GM21390 (cell line): ENCODE results near the gene ECE1.
"Not testable (repeated sequence)": the region's sequence is repeated elsewhere in the genome, so short reads cannot be mapped to it uniquely, and the experiment has no call there.

ENCODE experiments used
- ATAC-seq: cut with Tn5 transposase; IDR thresholded peaks from one replicate; pipeline ENCODE4 v1.9.1; 2021; ENCODE audit not compliant: unreplicated experiment

Gene ECE1

DNA sequence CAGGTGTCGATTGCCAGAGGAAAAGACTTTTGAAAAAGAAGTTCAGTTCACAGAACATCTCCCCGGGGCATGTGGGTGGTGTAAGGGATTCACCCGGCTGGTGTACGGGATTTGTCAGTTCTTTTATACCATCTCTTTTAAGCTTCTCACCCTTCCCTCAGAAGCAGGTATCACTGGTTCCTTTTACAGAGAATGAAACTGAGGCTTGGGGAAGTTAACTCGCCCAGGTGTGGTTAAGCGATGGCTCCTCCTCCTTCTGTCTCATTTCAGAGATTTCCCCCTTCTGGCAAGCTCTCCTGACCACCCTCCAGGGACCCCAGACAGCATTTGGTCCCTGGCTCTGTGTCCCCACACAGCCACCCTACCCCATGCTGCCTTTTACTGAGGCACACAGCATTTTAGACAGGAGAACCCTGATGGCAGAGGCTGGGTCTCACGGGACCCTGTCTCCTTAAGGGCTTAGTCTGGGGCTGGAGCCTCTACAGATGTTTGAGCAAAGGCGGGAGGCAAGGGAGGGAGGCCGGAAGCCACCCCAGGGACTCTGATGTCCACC, 2.8 kb upstream of the ECE1 start:
- ATAC-seq: peak; percentile 41

DNA sequence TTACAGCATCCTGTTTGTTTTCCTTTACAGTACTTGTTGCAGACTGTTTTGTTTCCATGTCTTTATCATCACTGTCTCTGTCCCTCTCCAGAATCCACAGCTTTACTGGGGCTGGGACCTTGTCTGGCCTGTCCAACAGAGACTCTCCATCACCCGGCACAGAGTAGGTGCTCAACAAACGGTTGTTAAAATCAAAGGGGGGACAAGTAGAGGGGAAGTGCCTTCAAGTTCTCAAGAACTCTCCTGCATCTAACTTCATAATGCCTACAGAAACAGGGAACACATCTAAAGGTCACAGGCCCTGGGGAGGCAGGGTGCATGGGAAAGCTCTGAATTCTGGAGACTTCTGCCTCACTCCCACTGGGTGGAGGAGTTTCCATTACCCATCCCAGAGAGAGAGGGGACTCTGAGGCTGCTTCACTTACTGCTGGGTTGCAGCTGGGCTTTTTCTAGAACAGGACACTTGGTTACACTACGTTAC, 2.3 kb upstream of the ECE1 start:
- ATAC-seq: no peak

DNA sequence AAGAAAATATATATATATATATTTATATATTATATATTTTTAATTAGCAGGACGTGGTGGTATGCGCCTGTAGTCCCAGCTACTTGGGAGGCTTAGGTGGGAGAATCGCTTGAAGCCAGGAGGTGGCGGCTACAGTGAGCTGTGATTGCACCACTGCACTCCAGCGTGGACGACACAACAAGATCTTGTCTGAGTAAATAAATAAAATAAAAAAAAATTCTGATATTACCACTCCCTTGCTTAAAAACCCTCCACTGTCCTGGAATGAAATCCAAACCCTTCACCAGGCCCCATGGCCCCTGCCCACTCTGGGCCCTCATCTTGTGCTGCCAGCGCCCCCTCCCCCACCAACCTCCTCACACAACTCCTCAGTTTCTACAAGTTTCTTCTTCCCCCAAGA, 1.7 kb upstream of the ECE1 start:
- no peak for ATAC-seq

DNA sequence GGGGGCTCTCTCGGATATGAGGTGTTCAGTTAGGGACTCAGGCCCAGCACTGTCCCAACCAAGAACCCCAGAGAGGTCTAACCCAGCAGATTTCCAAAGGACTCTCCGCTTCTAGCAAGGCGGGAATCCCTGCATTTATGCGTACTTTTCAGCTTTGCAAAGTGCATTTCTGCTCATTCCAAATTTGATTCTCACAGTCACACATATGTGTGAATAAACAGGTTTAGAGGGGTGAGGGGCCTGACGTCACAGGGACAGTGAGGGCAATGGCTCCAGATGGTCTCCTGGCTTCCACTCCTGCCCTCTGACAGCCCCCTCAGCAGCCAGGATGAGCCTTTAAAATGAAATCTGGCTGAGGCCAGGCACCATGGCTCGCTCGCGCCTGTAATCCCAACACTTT, 921 bp upstream of the ECE1 start:
- ATAC-seq: no peak

DNA sequence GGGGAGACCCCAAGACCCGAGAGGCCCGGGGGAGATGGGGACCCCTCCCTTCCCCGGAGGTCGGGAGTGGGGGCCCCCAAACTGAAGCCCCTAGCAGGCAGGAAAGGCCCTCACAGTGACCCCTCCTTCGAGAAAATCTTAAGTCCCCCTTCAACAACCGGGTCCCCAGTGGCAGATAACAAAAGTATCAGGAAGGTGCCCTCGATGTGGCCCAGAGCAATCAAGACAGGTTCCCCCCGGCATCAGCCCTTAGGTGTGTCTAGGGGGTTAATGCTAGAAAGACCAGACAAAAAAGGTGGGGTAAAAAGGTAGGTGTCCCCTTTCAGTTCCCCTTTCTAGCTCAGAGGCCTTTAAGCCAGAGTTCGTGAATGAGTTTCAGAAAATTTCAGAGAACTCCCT, 282 bp upstream of the ECE1 start:
- no peak for ATAC-seq

DNA sequence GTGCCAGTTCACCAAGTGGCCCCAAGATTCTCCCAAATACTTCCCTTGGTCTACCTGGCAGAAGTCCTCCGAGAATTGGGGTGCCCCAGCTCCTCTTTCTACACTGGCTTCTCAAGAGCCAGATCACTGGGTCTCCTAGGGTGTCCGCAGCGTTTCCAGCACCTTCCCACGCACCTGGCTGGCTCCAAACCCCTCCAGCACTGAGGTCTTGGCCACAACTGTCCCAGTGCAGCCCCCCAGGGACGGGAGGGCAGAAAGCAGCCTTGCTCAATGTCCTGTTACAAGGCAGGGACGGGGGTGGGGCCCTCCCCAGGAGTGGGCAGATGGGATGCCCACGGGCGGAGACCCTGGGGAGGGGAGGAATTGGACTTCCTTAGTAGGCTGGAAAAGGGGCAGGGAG, 1.1 kb downstream of the ECE1 start:
- no peak for ATAC-seq

DNA sequence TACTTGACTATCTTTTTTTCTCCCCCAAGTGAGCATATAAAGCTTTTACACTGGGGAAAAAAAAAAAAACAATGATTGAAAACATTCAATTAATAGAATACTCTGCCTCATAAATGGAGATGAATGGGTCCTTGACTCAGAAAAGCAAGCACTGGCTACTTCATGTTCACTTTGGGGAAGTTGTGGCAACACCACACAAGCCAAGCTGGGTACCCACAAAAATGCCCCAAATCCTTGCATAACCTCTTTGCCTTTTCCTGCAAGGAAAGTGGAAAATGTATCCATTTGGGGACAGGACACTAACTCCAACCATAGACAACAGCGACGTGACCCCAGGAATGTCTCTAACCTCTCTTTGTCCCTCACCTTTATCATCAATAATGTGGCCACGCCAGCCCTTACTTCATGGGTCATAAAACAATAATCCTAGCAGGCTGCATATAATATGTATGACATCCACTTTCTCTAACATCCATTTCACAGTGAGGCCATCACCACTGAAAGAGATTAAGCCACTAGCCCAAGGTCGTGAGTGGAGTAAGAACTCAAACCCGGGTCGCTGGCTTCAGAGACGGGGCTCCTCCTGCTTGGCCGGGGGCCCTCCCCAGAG, 2.3 kb downstream of the ECE1 start:
- no peak for ATAC-seq

DNA sequence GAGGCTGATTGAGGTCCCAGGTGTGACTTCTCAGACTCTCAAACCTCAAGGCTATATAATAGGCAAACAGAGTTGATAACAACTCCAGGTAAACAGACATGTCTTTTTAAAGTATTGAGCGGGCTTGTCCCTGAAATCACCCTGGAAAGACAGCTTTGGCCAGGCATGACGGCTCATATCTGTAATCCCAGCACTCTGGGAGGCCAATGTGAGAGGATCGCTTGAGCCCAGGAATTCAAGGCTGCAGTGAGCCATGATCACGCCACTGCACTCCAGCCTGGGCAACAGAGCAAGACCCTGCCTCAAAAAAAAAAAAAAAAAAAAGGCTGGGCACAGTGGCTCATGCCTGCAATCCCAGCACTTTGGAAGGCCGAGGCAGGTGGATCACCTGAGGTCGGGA, 4.9 kb downstream of the ECE1 start:
- ATAC-seq: not testable (repeated sequence)

DNA sequence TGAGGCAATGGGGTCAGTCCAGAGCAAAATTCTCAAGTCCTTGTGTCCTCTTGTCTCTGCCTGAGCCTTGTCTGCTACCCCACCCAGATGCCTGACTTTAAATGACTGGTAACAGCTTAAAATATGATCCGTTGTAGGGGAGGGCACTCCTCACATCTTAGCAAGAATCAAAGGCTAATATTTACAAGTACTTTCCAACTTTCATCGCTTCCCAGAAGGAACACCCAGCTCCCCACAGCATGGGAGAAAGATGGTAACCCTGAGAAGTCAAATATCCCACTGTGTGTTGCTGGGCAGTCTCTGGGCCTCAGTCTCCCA, 5.2 kb downstream of the ECE1 start:
- no peak for ATAC-seq

DNA sequence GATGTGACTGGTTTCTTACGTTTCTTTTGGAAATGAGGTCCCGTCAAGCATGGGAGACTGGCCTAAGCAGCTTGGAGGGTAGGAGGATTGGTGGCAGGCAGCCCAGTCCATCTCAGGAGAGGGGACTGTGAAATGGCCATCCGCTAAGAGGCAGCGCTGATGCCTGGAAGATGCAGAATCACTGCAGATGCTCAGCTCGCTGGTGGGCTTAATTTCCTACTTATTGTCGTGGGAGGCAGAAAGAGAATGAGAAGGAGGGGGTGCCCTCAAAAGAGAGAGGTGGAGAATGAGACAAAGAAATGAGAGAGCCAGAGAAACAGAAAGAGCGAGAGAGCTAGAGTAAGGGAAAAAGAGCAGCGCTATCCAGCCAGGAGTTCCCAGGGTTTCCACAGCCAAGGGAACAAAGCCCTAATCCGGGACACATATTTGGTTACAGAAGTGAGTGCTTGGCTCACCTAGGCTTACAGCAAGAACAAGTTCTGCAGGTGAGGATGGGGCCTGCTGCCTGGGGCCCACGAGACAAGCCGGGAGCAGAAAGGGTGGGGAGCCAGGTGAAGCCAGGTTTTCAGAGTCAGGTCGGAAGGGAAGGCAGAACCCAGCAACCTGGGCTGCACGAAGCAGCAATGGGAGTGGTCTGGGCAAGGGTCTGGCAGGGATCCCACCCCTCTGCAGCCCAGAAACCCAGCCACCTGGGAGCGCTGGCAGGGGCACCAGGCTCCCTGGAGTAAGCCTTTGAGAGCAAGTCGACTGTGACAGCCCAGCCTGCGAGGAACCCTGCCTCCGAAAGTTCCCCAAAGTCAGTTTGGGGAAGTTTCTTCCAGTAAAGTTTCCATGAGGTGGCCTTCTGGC, 5.8 kb downstream of the ECE1 start:
- ATAC-seq: no peak

DNA sequence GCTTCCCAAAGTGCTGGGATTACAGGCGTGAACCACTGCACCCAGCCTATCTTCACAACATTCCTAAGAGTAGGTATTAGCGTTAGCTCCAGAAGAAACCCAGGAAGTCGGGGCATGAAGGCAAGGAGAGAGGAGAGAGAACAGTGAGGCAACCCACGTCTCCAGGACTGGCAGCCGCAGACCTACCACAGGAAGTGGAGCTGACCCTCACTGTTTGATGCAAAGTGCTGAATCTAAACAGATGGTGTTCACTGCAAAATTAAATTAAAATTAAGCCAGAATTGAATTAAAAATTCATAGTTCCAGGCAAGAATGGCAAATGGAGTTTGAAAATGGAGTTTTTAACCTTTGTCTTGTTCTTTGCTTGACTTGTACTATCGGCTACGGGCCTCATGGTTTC, 6.7 kb downstream of the ECE1 start:
- ATAC-seq: no peak

DNA sequence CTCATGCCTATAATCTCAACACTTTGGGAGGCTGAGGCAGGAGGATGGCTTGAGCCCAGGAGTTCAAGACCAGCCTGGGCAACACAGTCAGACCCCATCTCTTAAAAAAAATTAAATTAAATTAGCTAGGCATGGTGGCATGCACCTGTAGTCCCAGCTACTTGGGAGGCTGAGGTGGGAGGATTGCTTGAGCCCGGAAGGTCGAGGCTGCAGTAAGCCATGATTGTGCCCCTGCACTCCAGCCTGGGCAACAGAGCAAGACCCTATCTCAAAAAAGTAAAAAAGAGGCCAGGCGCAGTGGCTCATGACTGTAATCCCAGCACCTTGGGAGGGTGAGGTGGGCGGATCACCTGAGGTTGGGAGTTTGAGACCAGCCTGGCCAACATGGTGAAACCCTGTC, 8.2 kb downstream of the ECE1 start:
- ATAC-seq: not testable (repeated sequence)

DNA sequence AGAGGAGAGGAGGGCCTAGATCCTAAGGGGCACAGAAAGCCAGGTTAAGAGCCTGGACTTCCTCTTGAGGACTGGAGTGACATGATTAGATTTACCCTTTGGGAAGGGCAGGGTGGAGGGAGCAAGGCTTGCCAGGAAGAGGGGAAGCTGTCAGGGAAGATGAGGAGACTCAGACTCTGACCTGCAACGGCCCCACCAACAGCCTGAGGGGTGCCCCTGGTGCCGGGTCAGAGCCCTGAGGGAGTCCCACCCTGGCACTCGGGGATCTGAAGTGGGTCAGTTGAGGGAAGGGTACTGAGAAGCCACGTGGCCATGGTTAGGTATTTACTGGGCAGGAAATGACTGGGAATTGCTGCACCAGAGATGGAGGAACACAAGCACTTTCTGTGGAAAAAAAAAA, 9.8 kb downstream of the ECE1 start:
- ATAC-seq: no peak

DNA sequence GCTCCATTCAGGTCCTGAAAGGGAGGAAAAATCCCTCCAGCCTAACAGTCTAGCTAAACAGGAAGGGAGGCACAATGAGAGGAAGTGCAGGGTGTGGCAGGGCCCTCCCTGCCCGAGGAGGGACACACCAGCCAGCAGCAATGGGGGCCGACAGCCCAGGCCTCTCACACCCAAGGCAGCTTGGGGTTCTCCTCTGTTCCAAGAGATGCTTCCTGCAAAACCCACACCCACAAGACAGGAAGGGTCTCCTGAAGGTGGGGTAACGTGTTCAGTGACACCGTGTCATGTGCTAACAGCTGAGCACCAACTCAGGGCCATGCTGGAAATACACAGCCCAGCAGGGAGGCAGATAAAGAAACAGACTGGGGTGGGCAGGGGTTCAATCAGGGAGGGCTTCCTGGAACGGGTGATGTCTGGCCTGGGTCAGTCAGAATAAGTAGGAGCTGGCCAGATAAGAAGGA, 10.2 kb downstream of the ECE1 start:
- ATAC-seq: no peak

DNA sequence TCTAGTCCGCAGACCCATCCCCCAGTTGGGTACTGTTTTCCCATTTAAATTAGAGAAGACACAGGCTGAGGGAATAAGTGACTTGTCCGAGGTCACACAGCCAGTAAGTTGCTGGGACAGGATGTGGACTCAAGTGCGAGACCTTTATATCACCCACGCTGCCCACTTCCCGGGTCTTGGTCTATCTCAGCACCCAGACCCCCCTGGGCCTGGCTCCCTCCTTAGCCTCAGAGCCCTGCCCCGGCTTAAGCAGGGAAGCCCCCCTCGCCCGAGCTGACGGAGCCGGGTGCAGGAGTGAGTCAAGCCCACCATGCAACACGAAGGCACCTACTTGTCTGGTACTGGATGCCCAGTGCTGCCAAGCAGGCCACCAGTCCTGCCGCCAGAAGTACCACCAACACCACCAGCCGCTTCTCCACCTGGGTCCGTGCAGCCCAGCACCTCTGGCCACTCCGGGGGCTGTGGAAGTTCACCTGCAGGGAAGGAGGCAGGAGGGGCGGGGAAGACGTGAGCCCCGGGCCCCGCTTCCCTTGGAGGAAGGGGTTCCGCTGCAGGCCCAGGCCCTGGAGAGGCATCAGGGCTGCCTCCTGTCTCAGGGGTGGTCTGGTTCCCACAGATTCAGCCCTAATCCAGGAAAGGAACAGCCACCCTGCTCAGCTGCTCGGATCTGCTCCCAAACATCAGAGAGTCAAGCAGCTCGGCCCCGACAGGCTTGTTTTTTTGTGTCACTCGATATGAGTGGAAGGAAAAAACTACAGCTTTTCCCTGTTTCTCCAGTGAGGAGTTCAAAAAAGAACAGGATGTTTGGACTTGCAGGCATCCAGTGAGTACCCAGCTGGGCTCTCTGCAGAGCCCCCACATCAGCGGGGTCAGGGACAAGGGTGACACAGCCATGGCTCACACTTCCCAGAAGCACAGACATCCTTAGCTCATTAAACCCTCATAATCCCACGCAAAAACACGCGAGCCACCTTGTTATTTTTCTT, 11.1 kb downstream of the ECE1 start:
- ATAC-seq: no peak

DNA sequence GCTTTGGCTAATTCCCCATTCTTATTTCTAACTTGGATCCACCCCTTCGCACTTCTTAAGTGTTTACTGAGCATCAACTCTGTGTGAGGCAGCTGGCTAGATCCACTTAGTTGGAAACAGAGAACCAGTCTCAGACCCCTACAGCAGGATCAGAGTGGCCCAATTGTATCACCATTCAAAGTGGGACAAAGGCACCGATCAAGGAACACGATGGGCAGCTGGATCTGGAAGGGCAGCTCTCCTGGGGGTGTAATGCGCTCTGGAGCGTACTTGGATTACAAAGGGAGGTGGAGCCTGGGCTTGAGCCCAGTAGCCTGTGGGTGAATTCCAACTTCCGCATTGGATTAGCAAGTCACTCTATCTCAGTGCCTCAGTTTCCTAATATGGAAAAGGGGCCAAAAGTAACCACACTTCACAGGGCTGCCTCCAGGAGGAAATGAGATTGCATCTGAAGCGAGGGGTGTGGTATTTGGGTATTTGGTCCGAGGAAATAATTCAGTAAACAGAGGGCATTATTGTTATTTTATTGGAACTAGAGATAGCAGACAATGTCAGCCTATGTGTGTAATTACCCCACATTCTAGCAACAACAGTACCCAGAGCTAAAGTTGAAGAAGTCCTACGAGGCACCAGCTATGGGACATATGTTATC, 11.9 kb downstream of the ECE1 start:
- ATAC-seq: no peak

DNA sequence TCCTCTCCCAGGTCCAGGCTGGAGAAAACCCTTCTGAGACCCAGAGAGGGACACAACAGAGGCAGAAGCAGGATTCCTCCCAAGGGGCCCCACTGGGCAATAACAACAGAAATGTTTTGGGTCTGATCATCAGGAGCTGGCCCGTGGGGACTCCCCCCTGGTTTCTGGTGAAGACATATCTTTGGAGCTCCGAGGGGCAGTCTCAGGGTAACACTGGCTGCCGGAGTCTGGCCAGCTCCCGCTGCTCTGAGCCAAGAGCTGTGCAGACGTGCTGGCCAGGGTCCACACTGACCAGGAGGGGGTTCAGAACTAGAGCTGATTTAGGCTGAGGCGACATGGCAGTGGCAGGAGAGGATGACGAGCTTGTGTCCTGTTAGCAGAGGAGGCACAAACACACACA, 13.1 kb downstream of the ECE1 start:
- ATAC-seq: no peak

DNA sequence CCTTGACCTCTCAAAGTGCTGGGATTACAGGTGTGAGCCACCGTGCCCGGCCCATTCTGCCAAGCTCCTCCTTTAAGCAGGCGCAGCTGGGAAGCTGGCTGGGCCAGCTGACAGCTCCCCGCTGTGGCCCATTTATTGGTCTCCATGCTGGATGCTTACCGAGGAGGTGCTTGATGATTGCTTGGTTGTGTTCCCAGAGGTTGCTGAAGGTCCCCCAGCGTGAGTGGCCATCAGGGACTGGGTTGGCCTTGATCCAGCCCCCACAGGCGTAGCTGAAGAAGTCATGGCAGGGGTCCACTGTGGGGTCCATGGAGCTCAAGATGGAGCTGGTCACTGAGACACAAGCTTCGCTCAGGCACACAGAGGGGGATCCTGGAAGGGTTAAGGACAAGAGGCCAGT, 17.7 kb downstream of the ECE1 start:
- ATAC-seq: no peak

DNA sequence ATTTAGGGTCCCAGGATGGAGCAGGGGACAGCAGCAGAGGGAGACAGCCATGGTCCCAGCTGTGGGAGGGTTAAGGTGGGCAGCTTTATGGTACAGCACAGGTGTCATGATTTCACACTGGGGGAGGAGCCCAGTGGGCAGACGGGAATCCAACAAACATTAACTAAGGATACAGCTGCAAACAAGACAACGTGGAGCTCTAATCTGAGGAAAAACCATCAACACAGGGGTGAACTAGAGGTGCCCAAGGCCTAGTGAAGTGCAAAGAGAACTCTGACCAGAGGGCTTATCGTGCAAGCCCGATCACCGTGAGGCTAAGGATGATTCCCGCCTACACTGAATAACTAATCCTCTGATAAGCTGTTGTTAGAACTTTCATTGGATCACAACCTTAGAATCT, 18.7 kb downstream of the ECE1 start:
- no peak for ATAC-seq

DNA sequence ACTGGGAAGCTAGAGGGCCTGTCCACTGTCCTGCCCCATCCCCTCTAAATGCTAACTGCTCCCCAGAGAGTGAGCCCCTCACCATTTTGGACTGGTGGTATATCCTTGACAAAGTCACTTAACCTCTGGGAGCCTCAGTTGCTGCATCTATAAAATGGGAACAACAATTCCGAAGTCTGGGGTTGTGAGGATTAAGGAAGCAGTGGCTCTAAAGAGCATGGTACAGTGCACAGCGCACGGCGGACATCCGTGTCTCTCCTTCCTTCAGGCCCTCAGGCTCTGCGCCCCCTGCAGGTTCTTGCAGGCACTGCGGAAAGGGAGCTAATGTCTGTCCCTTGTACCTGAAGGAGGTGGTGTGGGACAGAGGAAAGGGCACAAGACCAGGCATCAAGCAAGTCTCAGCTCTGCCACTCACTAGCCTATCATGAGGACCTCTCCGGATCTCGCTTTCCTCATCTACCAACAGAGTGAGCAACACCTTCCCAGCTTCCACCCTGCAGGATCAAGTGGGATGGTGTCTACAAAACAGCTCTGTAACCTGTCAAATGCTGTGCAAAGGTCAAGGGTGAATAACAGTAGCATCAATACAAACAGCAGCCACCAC, 20.1 kb downstream of the ECE1 start:
- ATAC-seq: no peak
